HG02973 (cell line): ENCODE data around the gene PRPS1L1.

Experiments used
- ATAC-seq: cut with Tn5 transposase; IDR thresholded peaks from one replicate; pipeline ENCODE4 v1.9.1; 2021; ENCODE audit warnings: moderate library complexity; ENCODE audit not compliant: unreplicated experiment

Gene PRPS1L1

GRCh38 chr7:18027628-18028027, at the start of gene PRPS1L1:
PRPS1L1 (minus strand) TSS chr7:18027846.
- no peak for ATAC-seq

DNA sequence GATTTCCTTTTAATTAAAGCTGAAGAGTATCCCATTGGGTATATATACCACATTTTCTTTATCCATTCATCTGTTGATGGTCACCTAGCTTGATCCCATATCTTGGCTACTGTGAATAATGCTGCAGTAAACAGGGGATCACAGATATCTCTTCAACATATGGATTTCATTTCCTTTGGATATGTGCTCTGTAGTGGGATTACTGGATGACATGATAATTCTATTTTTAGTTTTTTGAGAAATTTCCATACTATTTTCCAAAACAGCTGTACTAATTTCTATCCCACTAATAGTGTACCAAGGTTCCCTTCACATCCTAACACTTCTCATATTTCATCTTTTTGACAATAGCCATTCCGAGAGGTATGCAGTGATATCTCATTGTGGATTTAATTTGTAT, 48.8 kb upstream of the PRPS1L1 start:
- no peak for ATAC-seq

DNA sequence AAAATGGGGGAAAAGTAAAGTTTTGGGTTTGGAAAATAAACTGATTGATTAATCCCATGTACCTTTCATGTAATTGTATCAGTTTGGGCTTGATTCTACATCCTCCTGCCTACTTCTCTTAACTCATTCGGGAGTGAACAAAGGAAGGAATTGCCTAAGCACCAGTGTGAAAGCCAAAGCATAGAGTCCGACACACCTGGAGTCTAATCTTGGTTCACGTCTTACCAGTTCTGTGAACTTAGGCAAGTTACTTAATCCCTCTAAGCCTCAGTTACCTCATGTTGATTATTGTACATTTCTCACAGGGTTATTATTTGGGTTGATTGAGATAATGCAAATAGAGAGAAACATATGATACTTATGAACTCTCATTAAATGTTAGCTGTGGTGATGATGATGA, 41.1 kb upstream of the PRPS1L1 start:
- ATAC-seq = no peak

GRCh38 chr7:18064242-18064838, 36.7 kb upstream of the PRPS1L1 start:
- ATAC-seq = peak; percentile 76

- no peak for ATAC-seq
Observed at GRCh38 chr7:18063149-18063901, 35.7 kb upstream of the PRPS1L1 start.

DNA sequence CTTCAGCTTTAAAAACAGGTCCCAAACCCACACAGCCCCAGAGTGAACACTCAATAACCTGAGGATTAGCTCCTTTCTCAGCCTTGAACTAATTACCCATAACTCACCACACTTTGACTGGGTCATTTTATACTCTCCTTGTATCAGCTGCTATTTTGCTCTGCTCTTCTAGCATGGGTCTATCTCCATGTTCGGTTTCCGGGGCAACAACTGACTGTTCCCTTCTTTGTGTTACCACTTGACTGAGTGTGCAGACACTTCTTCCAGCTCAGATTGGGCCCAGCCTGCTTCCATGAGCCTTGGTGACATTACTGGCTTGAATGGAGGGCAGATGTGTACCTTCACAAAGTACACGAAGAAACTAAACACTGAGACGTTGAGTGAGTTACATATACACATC, 31.5 kb upstream of the PRPS1L1 start:
- ATAC-seq = no peak

DNA sequence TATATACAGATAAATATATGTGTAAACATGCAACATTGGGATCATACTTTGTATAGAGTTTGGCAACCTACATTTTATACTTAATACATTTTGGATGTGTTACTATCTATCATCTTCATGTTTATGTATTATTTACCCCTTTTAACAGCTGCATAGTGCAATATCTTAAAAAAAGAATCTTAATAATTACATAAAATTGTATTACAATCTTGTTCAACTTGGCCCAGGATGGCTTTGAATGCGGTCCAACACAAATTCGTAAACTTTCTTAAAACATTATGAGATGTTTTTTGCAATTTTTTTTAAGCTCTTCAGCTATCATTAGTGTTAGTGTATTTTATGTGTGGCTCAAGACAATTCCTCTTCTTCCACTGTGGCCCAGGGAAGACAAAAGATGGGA, 26.3 kb upstream of the PRPS1L1 start:
- no peak for ATAC-seq

- no peak for ATAC-seq
Observed at GRCh38 chr7:18053177-18053928, 25.7 kb upstream of the PRPS1L1 start.

GRCh38 chr7:18049262-18049661, 21.6 kb upstream of the PRPS1L1 start:
- ATAC-seq = no peak

- no peak for ATAC-seq
Observed at GRCh38 chr7:18046601-18047000, 19.0 kb upstream of the PRPS1L1 start.

GRCh38 chr7:18045171-18045570, 17.5 kb upstream of the PRPS1L1 start:
- ATAC-seq = no peak

DNA sequence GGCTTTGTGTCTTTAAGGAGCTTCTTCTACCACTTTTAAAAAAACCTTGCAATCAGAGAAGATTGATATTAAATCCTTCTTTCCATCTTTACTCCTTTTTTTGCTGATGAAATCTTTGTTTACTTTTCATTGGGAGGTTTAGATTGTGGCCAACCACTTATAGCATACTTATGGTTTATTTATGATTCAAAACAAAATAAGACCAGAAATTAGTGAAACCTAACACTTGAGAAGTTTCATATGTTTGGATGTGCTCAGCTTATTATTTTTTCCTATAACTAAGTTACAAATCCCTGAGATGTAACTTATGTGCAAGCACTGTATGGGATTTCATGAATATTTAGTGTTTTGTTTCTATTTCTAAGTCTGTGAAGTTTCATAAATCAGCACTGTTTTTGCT, 13.5 kb upstream of the PRPS1L1 start:
- no peak for ATAC-seq

DNA sequence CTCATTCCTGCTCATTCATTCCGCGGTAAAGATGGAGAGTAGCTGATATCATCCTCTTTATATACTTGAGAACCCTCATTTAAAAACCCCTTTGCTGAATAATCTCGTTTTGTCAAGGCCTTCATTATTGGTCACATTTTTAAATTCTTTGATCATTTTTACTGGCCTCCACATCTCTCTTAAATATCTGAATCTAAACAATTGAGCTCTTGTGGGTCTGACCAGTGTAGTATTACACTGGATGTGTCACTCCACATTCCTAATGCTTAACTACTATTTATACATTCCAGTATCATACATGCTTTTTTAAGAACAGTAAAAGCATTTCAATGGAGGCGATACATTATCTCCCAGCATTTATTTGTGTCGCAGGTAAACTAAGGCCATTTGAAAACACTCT, 12.6 kb upstream of the PRPS1L1 start:
- ATAC-seq = no peak

DNA sequence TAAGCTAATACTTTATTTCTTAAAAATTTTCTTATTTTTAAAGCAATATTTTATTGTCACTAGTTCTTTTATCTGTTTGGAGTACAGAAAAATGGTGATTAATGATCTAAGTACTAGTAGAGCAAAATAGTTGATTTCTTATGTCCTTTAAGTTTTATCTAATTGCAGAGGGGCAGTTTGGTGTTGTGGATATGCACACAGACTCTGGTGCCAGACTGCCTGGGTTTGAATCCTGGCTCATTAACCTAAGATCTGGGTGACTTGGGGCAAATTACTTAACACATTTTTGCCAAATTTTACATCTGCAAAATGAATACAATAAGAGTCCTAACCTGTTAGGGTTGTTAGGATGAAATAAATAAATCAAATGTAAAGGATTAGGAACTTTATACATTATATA, 10.7 kb upstream of the PRPS1L1 start:
- ATAC-seq = no peak

GRCh38 chr7:18037609-18038008, 10.0 kb upstream of the PRPS1L1 start:
- ATAC-seq = no peak

- ATAC-seq = no peak
Observed at GRCh38 chr7:18036783-18037182, 9.1 kb upstream of the PRPS1L1 start.

DNA sequence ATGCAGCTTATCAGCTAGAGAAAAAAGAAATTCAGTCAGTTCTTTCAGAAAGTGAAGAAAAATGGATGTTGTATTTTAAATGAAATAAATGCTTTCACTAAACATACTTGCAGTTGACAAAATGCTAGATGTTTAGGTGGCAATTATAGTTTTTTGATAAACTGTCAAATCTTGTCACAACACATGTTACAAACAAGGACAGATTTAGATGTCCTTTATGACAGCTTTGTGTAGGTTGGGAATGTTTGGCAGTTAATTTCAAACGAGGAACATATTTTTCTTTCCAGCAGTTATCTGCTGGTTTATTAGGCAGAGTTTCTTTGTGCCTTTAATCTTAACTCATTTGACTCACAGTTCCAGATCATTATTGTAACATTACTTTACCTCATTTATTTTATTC, 3.1 kb upstream of the PRPS1L1 start:
- ATAC-seq = no peak

DNA sequence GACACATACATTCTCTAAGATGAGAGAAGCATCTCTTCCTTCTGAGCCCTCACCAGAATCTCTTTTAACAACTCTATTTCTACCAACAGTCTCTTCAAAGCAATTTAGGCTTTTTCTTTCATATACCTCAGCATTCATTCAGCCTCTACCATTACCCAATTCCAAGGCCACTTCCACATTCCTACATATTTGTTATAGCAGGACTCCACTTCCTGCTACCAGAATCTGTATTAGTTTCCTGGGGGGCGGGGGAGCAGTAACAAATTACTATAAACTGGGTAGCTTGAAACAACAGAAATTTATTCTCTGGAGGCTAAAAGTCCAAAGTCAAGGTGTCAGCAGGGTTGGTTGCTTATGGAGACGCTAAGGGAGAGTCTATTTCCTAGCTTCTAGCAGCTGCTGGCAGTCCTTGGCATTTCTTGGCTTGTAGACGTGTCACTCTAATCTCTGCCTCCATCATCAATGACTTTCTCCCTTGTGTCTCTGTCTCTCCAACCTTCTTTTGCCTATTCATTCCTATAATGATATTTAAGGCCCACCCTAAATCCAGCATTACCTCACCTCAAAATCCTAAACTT, 7.4 kb downstream of the PRPS1L1 start:
- ATAC-seq = no peak

- ATAC-seq = no peak
Observed at GRCh38 chr7:18019555-18019954, 8.1 kb downstream of the PRPS1L1 start.

- no peak for ATAC-seq
Observed at GRCh38 chr7:18018296-18019215, 9.1 kb downstream of the PRPS1L1 start.
